Mucosa of rectum (tissue), 2 donors: Measurements from ENCODE around the gene NINJ2.

Experiments
- H3K27ac ChIP-seq, 2 donors: one replicate each; pipeline ENCODE4 v1.7.0; 2013; ENCODE audit warnings: inconsistent platforms in 2 of 2, low read depth in 2 of 2, low read length in 2 of 2
- H3K27me3 ChIP-seq, 2 donors: one replicate each; pipeline ENCODE4 v1.7.0; 2013; ENCODE audit warnings: low read length in 2 of 2; ENCODE audit not compliant: control insufficient read depth in 2 of 2, insufficient read depth in 2 of 2
- H3K36me3 ChIP-seq, 2 donors: one replicate each; pipeline ENCODE4 v1.7.0; 2013; ENCODE audit warnings: low read length in 2 of 2; ENCODE audit not compliant: control insufficient read depth in 2 of 2, insufficient read depth in 2 of 2
- H3K4me1 ChIP-seq, 2 donors: one replicate each; pipeline ENCODE4 v1.7.0; 2013; ENCODE audit warnings: low read length in 2 of 2, mild to moderate bottlenecking in 1 of 2; ENCODE audit not compliant: control insufficient read depth in 2 of 2, insufficient read depth in 2 of 2
- H3K4me3 ChIP-seq, 2 donors: one replicate each; pipeline ENCODE4 v1.7.0; 2013; ENCODE audit warnings: low read length in 2 of 2
- H3K9ac ChIP-seq, 2 donors: one replicate each; pipeline ENCODE4 v1.7.0; 2013; ENCODE audit warnings: low read length in 2 of 2, low read depth in 1 of 2, mild to moderate bottlenecking in 1 of 2
- H3K9me3 ChIP-seq, 2 donors: one replicate each; pipeline ENCODE4 v1.7.0; 2013; ENCODE audit warnings: low read length in 2 of 2; ENCODE audit not compliant: control insufficient read depth in 2 of 2
- donor health status: healthy.
- donor health status: Normal muscosa, but diverticular disease.

Gene NINJ2

DNA sequence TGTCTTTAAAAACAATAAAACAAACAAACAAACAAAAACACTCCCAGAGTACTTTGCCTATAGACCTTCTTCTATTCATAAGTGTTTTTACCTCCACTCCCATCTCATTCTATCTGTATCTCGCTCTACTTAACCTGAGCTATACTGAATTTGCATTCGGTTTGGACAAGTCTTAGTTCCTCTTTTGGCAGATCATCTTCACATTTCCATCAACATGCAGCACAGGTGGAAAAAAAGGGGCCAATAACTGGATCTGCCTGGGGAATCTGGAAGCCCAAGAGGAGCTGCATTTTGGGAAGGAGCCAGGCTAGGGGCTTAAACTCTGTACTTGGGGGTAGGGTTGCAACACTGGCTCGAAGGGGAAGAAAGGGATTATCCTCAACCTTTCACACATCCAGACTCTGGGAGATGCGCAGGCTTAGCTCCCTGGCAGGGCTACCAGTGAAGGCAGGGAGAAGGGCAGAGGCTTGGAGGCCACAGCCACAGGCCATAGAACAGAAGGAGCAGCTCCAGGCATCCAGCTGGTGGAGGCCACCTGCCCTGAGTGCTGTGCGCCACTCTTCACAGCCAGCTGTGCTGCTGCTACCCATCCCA is 4.1 kb downstream of the NINJ2 start:
- Histone ChIP-seq H3K27me3 (no peaks in the 10 kb centered on the region), H3K27ac (no peak overlapping the region), H3K9ac (no peak overlapping the region), H3K9me3 (no peaks in the 10 kb centered on the region), H3K4me3 (no peak overlapping the region), H3K36me3 (no peaks in the 10 kb centered on the region), H3K4me1 (peaks cover 0 to 3% of the 10 kb centered on the region in 2 donors)

DNA sequence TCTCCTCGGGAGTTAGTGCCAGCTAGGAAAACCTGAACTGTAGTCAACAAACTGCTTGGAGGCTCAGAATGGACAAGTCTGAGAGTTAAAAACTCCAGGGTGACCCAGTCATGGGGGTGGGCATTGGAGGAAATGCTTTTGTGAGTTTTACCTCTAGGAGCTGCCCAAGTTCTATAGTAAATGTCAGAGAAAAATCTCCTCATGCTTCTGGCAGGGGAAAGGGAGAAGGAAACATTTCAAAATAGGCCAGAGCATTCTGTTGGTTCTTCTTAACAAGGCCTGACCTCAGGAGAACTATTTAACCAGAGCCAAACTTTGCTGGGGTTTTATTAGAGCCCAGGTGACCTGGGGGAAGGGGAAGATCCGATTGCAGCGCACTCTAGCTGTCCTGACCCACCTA is 12.3 kb downstream of the NINJ2 start:
- no peaks in the 10 kb centered on the region for H3K27me3 ChIP-seq
- H3K4me1 ChIP-seq: peaks cover 0 to 1% of the 10 kb centered on the region in 2 donors
- no peak overlapping the region for H3K4me3 ChIP-seq
- no peak overlapping the region for H3K9ac ChIP-seq
- no peaks in the 10 kb centered on the region for H3K9me3 ChIP-seq
- H3K27ac ChIP-seq: no peak overlapping the region
- H3K36me3 ChIP-seq: no peaks in the 10 kb centered on the region

DNA sequence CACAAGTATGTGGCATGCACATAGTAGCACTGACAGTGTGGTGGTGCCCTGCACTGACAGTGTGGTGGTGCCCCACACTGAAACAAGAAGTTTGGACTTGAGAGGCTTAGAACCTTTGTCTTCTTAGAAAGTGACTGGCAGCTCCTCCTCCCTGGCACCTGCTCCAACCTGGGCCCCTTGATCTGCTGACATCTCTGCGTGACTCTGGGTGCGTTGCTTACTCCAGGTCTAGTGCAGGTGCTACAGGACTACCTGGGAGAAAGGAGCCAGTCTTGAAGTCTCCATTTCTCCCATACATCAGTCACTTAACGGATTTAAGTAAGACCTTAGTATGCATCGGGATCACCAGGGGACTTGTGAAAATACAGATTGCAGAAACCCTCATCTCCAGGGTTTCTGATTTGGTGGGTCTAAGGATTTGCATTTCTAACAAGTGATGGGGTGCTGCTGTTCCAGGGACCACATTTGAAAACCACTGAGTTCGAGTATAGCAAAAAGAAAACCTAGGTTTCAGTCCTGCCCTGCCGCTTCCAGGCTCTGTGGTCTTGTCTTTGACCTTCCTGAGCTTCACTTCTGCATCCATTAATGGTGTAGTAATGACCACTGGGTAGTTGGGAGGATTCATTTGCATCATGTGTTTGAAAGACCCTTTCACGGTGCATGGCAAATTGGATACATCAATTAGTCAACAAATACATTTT is 15.7 kb downstream of the NINJ2 start:
- Histone ChIP-seq H3K9ac (no peak overlapping the region), H3K27ac (peak overlapping the region in 1 of 2 donors; percentile 49), H3K36me3 (no peaks in the 10 kb centered on the region), H3K4me1 (peaks cover 15 to 19% of the 10 kb centered on the region in 2 donors), H3K4me3 (no peak overlapping the region), H3K27me3 (no peaks in the 10 kb centered on the region), H3K9me3 (no peaks in the 10 kb centered on the region)

DNA sequence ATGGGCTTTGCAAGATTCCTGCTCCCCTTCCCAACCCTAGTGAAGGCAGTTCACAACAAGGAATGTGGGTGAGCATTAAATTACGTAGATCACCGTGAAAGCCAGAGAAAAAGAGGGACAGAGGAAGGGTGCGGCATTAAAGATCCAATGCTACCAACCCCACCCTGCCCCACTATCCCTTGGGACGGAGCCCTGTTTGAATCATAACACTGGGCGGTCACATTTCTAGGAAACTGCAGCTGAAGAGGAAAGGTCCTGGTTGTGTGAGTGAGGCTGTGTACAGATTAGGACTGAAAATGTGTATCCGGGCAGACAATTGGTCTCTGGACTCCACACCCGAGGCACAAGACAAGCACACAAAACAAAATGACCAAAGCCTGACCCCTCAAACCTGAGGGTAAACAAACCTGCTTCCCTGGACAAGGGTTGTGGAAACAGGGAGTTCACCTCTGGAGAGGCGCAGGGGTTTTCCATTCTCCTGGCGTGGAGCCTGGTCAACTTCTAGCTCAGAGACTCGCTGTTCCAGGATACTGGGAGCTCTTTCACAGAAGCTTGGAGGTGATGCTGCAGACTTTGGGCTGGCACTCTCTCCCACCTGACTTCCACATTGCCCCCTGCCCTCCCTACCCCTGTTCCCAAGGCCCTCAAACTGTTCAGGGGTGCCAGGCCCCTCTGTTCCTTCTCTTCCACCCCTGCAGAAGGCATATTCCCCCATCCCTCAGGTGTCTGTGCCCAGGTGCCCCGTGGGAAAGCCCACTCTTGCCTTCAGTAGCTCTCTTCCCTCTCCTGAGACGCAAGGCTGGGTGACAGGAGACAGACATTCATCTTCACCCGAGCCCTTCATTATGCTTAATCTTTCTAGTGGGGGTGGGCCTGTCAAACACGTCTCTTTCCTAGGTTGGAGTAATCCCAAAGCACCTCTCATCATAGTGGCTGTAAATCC is 16.5 kb downstream of the NINJ2 start:
- H3K9ac ChIP-seq: no peak overlapping the region
- no peaks in the 10 kb centered on the region for H3K27me3 ChIP-seq
- no peaks in the 10 kb centered on the region for H3K9me3 ChIP-seq
- H3K36me3 ChIP-seq: no peaks in the 10 kb centered on the region
- H3K4me3 ChIP-seq: no peak overlapping the region
- peak overlapping the region; percentile 62 to 68 for H3K27ac ChIP-seq
- peaks cover 15 to 19% of the 10 kb centered on the region in 2 donors for H3K4me1 ChIP-seq

DNA sequence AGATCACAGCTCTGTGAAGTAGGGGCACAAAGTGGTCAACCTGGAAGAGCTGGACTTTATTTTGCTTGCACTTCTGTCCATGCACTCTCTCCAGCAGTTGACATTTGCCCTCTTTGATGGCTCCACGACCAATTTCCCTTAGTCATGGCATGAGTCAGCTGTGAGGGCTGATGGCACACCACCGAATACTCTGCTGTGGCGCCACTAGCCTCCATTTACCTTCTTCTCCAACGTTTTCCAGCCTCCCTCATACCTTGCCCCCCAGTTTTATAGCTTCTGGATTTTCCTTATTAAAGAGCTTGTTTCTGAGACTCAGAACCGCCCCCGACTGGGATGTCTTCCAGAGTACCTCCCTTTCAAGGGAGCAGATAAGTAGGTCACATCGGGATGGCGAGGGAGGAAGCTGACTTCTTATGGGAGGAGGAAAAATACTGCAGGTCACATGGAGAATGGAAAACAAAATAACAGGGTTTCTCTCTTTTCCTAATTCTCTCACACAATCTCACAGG is 17.6 kb downstream of the NINJ2 start:
- no peak overlapping the region for H3K9ac ChIP-seq
- no peaks in the 10 kb centered on the region for H3K27me3 ChIP-seq
- peak overlapping the region; percentile 62 to 68 for H3K27ac ChIP-seq
- no peaks in the 10 kb centered on the region for H3K9me3 ChIP-seq
- no peak overlapping the region for H3K4me3 ChIP-seq
- peaks cover 15 to 19% of the 10 kb centered on the region in 2 donors for H3K4me1 ChIP-seq
- H3K36me3 ChIP-seq: no peaks in the 10 kb centered on the region

DNA sequence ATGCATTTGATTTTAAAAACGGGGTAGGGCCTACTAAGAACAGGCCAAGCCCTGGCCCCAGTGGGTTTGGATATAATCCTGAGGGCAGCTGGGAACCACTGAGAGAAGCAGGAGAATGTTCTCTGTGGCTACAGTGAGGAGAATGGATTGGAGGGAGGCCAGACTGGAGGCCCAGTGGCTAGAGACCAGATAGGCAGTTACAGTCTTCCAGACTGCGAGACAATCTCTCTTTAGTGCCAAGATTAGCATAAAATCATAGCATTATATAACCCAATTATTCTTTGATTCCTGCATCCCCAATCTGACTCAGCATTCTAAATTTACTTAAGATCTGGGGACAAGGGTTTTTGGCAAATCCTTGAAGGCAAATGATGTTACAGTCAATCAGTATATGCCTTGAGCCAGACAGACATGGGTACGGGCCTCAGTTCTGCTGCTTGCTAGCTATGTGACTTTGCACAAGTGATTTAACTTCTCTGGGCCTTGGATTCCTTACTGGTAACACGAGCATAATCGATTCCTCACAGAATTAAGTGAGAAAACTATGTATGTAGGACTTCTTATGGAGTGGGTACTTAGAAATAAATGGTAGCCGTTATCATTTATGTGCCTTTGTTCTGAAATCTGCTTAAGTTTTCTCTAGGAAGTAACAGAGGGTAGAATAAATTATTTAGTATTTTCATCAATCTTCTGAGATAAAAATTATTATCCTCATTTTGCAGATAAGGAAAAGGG is 18.3 kb downstream of the NINJ2 start:
- Histone ChIP-seq H3K4me3 (no peak overlapping the region), H3K27ac (no peak overlapping the region)

DNA sequence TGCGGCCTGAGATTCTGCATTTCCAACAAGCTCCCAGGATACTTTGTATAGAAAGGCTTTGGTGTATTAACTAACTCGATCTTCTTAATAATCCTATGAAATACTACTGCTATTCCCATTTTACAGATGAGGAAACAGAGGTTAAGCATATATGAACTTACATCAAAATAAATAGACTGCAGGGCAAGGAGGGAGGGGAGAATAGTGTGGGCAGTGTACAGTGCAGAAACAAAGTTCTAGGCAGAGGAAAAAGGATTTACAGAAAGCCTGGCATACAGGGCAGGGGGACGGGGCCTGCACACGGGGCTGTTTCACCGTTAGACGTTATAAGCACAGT is 19.0 kb downstream of the NINJ2 start:
- Histone ChIP-seq H3K27ac (peak overlapping the region; percentile 92 to 95), H3K27me3 (no peaks in the 10 kb centered on the region), H3K4me3 (peak overlapping the region; percentile 73 to 90), H3K36me3 (no peaks in the 10 kb centered on the region), H3K4me1 (peaks cover 15 to 19% of the 10 kb centered on the region in 2 donors), H3K9me3 (no peaks in the 10 kb centered on the region), H3K9ac (peak overlapping the region in 1 of 2 donors; percentile 95)

More for the DNA sequence above, 18.3 kb downstream of the NINJ2 start:
- Histone ChIP-seq H3K27me3 (no peaks in the 10 kb centered on the region), H3K9ac (peak overlapping the region in 1 of 2 donors; percentile 3), H3K4me1 (peaks cover 15 to 19% of the 10 kb centered on the region in 2 donors), H3K36me3 (no peaks in the 10 kb centered on the region), H3K9me3 (no peaks in the 10 kb centered on the region)

DNA sequence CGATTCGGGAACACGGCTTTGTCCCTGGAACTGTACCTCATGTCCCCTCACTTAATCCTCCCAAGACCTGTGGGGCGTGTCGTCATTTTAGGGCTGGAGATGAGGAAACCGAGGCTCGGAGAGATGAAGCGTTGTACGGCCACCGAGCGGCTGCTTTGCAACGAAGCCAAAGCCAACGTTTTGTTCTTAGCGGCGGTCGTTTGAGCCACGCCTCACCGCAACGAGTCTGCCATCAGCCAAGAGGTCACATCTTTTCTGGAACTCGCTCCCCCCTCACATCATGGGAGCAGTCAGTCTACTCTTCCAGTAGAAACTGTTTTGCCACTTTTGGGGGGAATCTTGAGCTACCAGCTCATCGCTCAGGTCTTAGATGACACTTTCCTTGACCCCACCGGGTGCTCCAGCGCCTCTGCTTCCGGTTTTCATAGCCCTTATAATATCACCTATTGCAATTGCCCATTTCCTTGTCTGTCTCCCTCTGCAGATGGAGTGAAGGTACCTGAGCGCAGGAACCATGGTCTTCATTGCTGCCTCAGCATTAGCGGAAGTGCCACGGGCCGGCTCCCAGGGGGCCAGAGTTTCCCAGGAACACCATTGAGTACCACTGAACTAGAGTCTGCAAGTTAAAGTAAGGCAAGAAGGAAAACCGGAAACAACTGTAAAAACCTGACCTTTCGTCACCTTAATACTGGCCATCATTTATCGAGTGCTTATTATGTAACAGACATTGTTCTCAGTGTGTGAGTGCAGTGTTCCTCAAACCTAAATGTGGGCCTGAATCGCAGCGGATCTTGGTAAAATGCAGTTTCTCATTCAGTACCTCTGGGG is 19.6 kb downstream of the NINJ2 start:
- Histone ChIP-seq H3K9ac (peak overlapping the region; percentile 86 to 95), H3K36me3 (no peaks in the 10 kb centered on the region), H3K27ac (peak overlapping the region; percentile 92 to 95), H3K27me3 (no peaks in the 10 kb centered on the region), H3K4me3 (peak overlapping the region; percentile 73 to 90), H3K4me1 (peaks cover 15 to 19% of the 10 kb centered on the region in 2 donors), H3K9me3 (no peaks in the 10 kb centered on the region)
